Mesothelial cell of epicardium (in vitro differentiated cells): ENCODE results near the gene CLEC16A. TPM values are rescaled to one million over a fixed set of nuclear protein-coding genes. Genes with fewer than 3 reads are reported as not detected.

Source experiments
- DNase-seq, 2 experiments: peaks; one replicate each; pipeline ENCODE4 v3.0.0; 2021; ENCODE audit warnings: low spot score in 2 of 2; ENCODE audit not compliant: unreplicated experiment in 2 of 2
- H3K27ac Mint-ChIP-seq: 2 replicates; pipeline ENCODE4 v1.8.0; 2021; ENCODE audit warnings: mixed read lengths
- H3K27me3 Mint-ChIP-seq: 2 replicates; pipeline ENCODE4 v1.8.0; 2021; ENCODE audit warnings: low read depth, mixed read lengths
- H3K36me3 Mint-ChIP-seq: 2 replicates; pipeline ENCODE4 v1.8.0; 2021; ENCODE audit warnings: mixed read lengths
- H3K4me1 Mint-ChIP-seq: 2 replicates; pipeline ENCODE4 v1.8.0; 2021; ENCODE audit warnings: mixed read lengths
- H3K4me3 Mint-ChIP-seq: 2 replicates; pipeline ENCODE4 v1.8.0; 2021; ENCODE audit warnings: mild to moderate bottlenecking, moderate library complexity, mixed read lengths
- H3K9me3 Mint-ChIP-seq: 2 replicates; pipeline ENCODE4 v1.8.0; 2021; ENCODE audit warnings: mixed read lengths
- CTCF ChIP-seq: fragments of 200-600 bp; sonication (generic); IDR thresholded peaks from one replicate; pipeline ENCODE4 v1.5.0; 2021; ENCODE audit warnings: antibody characterized with exemption; ENCODE audit not compliant: unreplicated experiment
- total RNA-seq: library from RNA; stranded (reverse); gene quantifications from 3 replicates; pipeline ENCODE4 v1.2.1, GENCODE V29; 2021

The CLEC16A gene
- total RNA-seq, 1 donor from 2014 or later, result 43.3 TPM

GRCh38 chr16:11174141-11174540, 229.8 kb downstream of the CLEC16A start:
- Mint-ChIP-seq H3K27ac (no peak overlapping the region), H3K4me3 (no peak overlapping the region), H3K36me3 (peaks cover 17% of the 10 kb centered on the region), H3K27me3 (no peaks in the 10 kb centered on the region), H3K4me1 (peaks cover 6% of the 10 kb centered on the region), H3K9me3 (no peaks in the 10 kb centered on the region)
- no peak for DNase-seq
- no peak for TF ChIP-seq CTCF

- no peak overlapping the region for H3K4me3 Mint-ChIP-seq
- H3K27me3 Mint-ChIP-seq, result no peaks in the 10 kb centered on the region
- H3K4me1 Mint-ChIP-seq, result peaks cover 6% of the 10 kb centered on the region
- TF ChIP-seq CTCF, result no peak
- no peak for DNase-seq
- H3K27ac Mint-ChIP-seq, result no peak overlapping the region
- H3K36me3 Mint-ChIP-seq, result peaks cover 22% of the 10 kb centered on the region
- no peaks in the 10 kb centered on the region for H3K9me3 Mint-ChIP-seq
Measured at GRCh38 chr16:11175106-11175786, 230.9 kb downstream of the CLEC16A start.

GRCh38 chr16:11175787-11176341, 231.5 kb downstream of the CLEC16A start:
- Mint-ChIP-seq H3K36me3 (peaks cover 23% of the 10 kb centered on the region), H3K27me3 (no peaks in the 10 kb centered on the region), H3K4me1 (peaks cover 6% of the 10 kb centered on the region), H3K4me3 (no peak overlapping the region), H3K9me3 (no peaks in the 10 kb centered on the region), H3K27ac (no peak overlapping the region)
- no peak for TF ChIP-seq CTCF
- no peak for DNase-seq

- no peak overlapping the region for H3K4me3 Mint-ChIP-seq
- H3K4me1 Mint-ChIP-seq, result peaks cover 12% of the 10 kb centered on the region
Measured at GRCh38 chr16:11177578-11178160, 233.3 kb downstream of the CLEC16A start.

GRCh38 chr16:11178424-11178823, 234.1 kb downstream of the CLEC16A start:
- Mint-ChIP-seq H3K36me3 (peaks cover 23% of the 10 kb centered on the region), H3K4me3 (no peak overlapping the region), H3K27me3 (no peaks in the 10 kb centered on the region), H3K27ac (no peak overlapping the region), H3K4me1 (peaks cover 12% of the 10 kb centered on the region), H3K9me3 (no peaks in the 10 kb centered on the region)
- no peak for TF ChIP-seq CTCF
- no peak for DNase-seq

More at GRCh38 chr16:11177578-11178160, 233.3 kb downstream of the CLEC16A start:
- Mint-ChIP-seq H3K27me3 (no peaks in the 10 kb centered on the region), H3K27ac (no peak overlapping the region), H3K36me3 (peaks cover 23% of the 10 kb centered on the region), H3K9me3 (no peaks in the 10 kb centered on the region)
- no peak for TF ChIP-seq CTCF
- no peak for DNase-seq
